T-helper 1 cell treated with Interleukin-12 subunit alpha and Interleukin-12 subunit beta and Interleukin-4 antibody, amounts not matched to agents 30 μg/mL and 1 μg/mL, for 36 hours (primary cell): ENCODE measurements around the gene BMPR1A.
"Not testable (repeated sequence)": the region's sequence is repeated elsewhere in the genome, so short reads cannot be mapped to it uniquely, and the experiment has no call there.

Source experiments
- H3K27ac Mint-ChIP-seq: one replicate; pipeline ENCODE4 v1.8.0; 2021; ENCODE audit warnings: mild to moderate bottlenecking, mixed read lengths
- H3K27me3 Mint-ChIP-seq: one replicate; pipeline ENCODE4 v1.8.0; 2021; ENCODE audit warnings: low read depth, mixed read lengths
- H3K36me3 Mint-ChIP-seq: one replicate; pipeline ENCODE4 v1.8.0; 2021; ENCODE audit warnings: low read depth, mixed read lengths
- H3K4me1 Mint-ChIP-seq: one replicate; pipeline ENCODE4 v1.8.0; 2021; ENCODE audit warnings: low read depth, mixed read lengths
- H3K4me3 Mint-ChIP-seq: one replicate; pipeline ENCODE4 v1.8.0; 2021; ENCODE audit warnings: mild to moderate bottlenecking, moderate library complexity, mixed read lengths
- H3K9me3 Mint-ChIP-seq: one replicate; pipeline ENCODE4 v1.8.0; 2021; ENCODE audit warnings: mixed read lengths

BMPR1A gene

GRCh38 chr10:86850481-86850880, 94.1 kb downstream of the BMPR1A start:
- no peak overlapping the region for H3K4me3 Mint-ChIP-seq
- H3K9me3 Mint-ChIP-seq = no peaks in the 10 kb centered on the region
- H3K27me3 Mint-ChIP-seq = no peaks in the 10 kb centered on the region
- H3K27ac Mint-ChIP-seq = no peak overlapping the region
- peaks cover 2% of the 10 kb centered on the region for H3K36me3 Mint-ChIP-seq
- no peaks in the 10 kb centered on the region for H3K4me1 Mint-ChIP-seq

DNA sequence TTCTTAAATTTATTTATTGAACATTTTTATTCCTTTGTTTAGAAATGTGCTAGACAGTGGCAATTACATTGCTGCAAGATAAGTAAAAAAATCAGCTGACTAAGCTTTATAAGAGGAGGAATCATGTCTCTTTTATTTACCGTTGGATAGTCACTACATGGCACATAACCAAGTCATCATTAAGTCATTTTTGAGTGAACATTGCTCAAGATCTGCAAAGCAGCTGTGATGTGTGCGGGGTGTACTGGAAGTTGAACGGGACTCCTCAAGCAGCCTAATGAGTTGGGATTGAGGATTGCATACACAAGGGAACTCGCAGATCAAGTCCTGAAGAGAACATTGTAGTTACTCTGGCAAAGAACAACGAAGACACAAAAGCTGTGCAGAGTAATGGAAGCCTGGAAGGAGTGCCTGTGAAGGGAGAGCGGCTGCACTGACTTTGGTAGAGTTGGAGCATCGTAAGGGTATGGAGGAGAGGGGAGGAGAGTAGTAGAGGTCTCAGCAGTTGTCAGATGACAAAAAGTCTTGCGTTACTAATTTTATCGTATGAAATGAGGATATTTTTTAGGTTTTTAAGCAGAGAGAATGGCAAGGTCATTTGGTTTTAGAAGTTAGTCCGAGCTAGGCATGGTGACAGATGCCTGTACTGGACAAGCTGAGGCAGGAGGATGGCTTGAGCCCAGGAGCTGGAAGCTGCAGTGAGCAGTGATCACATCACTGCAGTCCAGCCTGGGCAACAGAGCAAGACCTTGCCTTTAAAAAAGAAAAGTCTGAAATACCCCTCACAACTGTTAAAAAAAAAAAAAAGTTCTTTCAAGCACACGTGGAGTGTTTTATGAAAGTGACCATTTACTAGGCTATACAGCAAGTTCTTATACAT, 95.1 kb downstream of the BMPR1A start:
- Mint-ChIP-seq H3K27me3 (no peaks in the 10 kb centered on the region), H3K4me3 (no peak overlapping the region), H3K27ac (no peak overlapping the region), H3K4me1 (no peaks in the 10 kb centered on the region), H3K9me3 (no peaks in the 10 kb centered on the region), H3K36me3 (peaks cover 2% of the 10 kb centered on the region)

GRCh38 chr10:86853582-86853981, 97.2 kb downstream of the BMPR1A start:
- not testable (repeated sequence) for H3K4me1 Mint-ChIP-seq, H3K27ac Mint-ChIP-seq, H3K36me3 Mint-ChIP-seq, H3K9me3 Mint-ChIP-seq, H3K27me3 Mint-ChIP-seq, H3K4me3 Mint-ChIP-seq

DNA sequence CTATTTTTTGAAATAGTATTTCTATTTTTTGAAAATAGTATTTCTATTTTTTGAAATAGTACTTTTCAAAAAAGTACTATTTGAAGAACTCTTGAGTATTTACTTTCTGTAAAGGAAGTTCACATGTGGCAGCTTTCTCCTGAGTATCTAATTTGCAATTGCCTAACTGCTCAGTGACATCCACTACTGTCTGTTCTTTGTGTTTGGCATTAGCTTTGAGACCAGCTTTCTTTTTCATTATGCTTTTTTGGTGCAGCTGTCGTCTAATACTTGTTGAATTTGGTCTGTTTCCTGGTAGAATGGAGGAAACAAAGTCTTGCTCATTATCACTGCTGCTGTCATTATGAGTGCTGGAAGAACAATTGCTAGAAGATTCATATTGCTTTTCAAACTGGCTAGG, 99.1 kb downstream of the BMPR1A start:
- H3K4me1 Mint-ChIP-seq = no peaks in the 10 kb centered on the region
- H3K4me3 Mint-ChIP-seq = no peak overlapping the region
- no peak overlapping the region for H3K27ac Mint-ChIP-seq
- H3K9me3 Mint-ChIP-seq = no peaks in the 10 kb centered on the region
- peaks cover 2% of the 10 kb centered on the region for H3K36me3 Mint-ChIP-seq
- H3K27me3 Mint-ChIP-seq = no peaks in the 10 kb centered on the region

- Mint-ChIP-seq H3K4me3 (no peak overlapping the region), H3K4me1 (no peaks in the 10 kb centered on the region), H3K9me3 (no peaks in the 10 kb centered on the region), H3K27ac (no peak overlapping the region), H3K36me3 (peaks cover 2% of the 10 kb centered on the region), H3K27me3 (no peaks in the 10 kb centered on the region)
These were observed 99.7 kb downstream of the BMPR1A start for GRCh38 chr10:86856156-86856555.

- no peaks in the 10 kb centered on the region for H3K9me3 Mint-ChIP-seq
- no peak overlapping the region for H3K4me3 Mint-ChIP-seq
- H3K36me3 Mint-ChIP-seq = no peaks in the 10 kb centered on the region
- no peak overlapping the region for H3K27ac Mint-ChIP-seq
- no peaks in the 10 kb centered on the region for H3K4me1 Mint-ChIP-seq
- H3K27me3 Mint-ChIP-seq = no peaks in the 10 kb centered on the region
These were observed 100.8 kb downstream of the BMPR1A start for GRCh38 chr10:86857128-86857721.

GRCh38 chr10:86858011-86858410, 101.6 kb downstream of the BMPR1A start:
- H3K9me3 Mint-ChIP-seq = no peaks in the 10 kb centered on the region
- H3K4me3 Mint-ChIP-seq = no peak overlapping the region
- H3K4me1 Mint-ChIP-seq = no peaks in the 10 kb centered on the region
- H3K36me3 Mint-ChIP-seq = no peaks in the 10 kb centered on the region
- H3K27me3 Mint-ChIP-seq = no peaks in the 10 kb centered on the region
- no peak overlapping the region for H3K27ac Mint-ChIP-seq

- H3K27ac Mint-ChIP-seq = no peak overlapping the region
- H3K9me3 Mint-ChIP-seq = no peaks in the 10 kb centered on the region
- no peaks in the 10 kb centered on the region for H3K27me3 Mint-ChIP-seq
- no peak overlapping the region for H3K4me3 Mint-ChIP-seq
- no peaks in the 10 kb centered on the region for H3K4me1 Mint-ChIP-seq
- no peaks in the 10 kb centered on the region for H3K36me3 Mint-ChIP-seq
These were observed 104.9 kb downstream of the BMPR1A start for GRCh38 chr10:86861351-86861750.

- Mint-ChIP-seq H3K36me3 (no peaks in the 10 kb centered on the region), H3K4me3 (no peak overlapping the region), H3K27ac (no peak overlapping the region), H3K9me3 (no peaks in the 10 kb centered on the region), H3K4me1 (no peaks in the 10 kb centered on the region), H3K27me3 (no peaks in the 10 kb centered on the region)
These were observed 106.0 kb downstream of the BMPR1A start for GRCh38 chr10:86862373-86862772.

- no peaks in the 10 kb centered on the region for H3K9me3 Mint-ChIP-seq
- H3K36me3 Mint-ChIP-seq = no peaks in the 10 kb centered on the region
- no peaks in the 10 kb centered on the region for H3K27me3 Mint-ChIP-seq
- H3K4me3 Mint-ChIP-seq = no peak overlapping the region
- no peak overlapping the region for H3K27ac Mint-ChIP-seq
- no peaks in the 10 kb centered on the region for H3K4me1 Mint-ChIP-seq
These were observed 106.5 kb downstream of the BMPR1A start for GRCh38 chr10:86862786-86863483.

DNA sequence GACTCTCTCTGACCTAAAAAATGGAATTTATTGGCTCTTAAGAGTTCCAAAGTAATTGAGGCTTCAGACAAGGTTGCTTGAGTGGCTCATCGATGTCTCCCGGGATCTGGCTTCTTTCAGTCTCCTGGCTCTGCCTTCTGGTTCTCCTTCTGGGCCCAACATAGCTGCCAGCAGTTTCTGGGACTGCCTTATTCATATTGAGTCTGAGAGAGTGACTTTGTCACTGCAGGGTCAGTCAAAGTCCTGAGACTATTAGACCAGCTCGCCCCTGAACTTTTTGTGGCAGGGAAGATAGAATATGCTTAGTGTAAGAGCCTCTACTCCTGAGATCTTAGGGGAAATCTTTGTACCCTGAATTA, 107.0 kb downstream of the BMPR1A start:
- H3K4me3 Mint-ChIP-seq = no peak overlapping the region

GRCh38 chr10:86865011-86865811, 108.8 kb downstream of the BMPR1A start:
- H3K36me3 Mint-ChIP-seq, H3K9me3 Mint-ChIP-seq, H3K27ac Mint-ChIP-seq, H3K4me3 Mint-ChIP-seq, H3K27me3 Mint-ChIP-seq, H3K4me1 Mint-ChIP-seq: not testable (repeated sequence)

More for the DNA sequence above, 107.0 kb downstream of the BMPR1A start:
- Mint-ChIP-seq H3K27ac (no peak overlapping the region), H3K36me3 (no peaks in the 10 kb centered on the region), H3K27me3 (no peaks in the 10 kb centered on the region), H3K4me1 (no peaks in the 10 kb centered on the region), H3K9me3 (no peaks in the 10 kb centered on the region)

- Mint-ChIP-seq H3K4me1 (no peaks in the 10 kb centered on the region), H3K27ac (no peak overlapping the region), H3K4me3 (no peak overlapping the region), H3K9me3 (no peaks in the 10 kb centered on the region), H3K36me3 (no peaks in the 10 kb centered on the region), H3K27me3 (no peaks in the 10 kb centered on the region)
These were observed 110.7 kb downstream of the BMPR1A start for GRCh38 chr10:86867149-86867548.

DNA sequence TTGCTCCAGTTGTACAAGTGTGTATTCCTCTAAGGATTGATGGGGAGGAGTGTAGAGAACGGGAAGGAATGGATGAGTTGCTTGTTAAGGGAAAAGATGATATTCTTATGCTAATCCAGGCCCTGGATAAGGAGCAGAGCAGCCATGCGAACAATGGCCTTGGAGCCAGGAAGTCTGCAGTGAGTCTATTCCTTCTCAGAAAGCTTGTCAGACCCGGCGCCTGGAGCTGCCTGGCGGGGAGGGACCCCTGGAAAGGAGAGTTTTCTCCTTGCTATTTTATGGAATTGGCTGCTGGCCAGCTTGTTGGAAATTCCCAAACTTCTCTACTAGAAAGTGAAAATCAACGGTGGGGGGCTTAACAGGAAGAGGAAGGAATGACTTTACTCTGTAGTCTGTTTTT, 111.9 kb downstream of the BMPR1A start:
- no peak overlapping the region for H3K27ac Mint-ChIP-seq
- H3K27me3 Mint-ChIP-seq = no peaks in the 10 kb centered on the region
- no peaks in the 10 kb centered on the region for H3K9me3 Mint-ChIP-seq
- H3K4me3 Mint-ChIP-seq = no peak overlapping the region
- no peaks in the 10 kb centered on the region for H3K4me1 Mint-ChIP-seq
- no peaks in the 10 kb centered on the region for H3K36me3 Mint-ChIP-seq
